NCI-H446 (cell line): ENCODE measurements around the gene OSBPL5.

Source experiments
- DNase-seq, 2 experiments: peaks; one replicate each; lab custom pipeline; 2025; lab: John Stamatoyannopoulos, UW

The OSBPL5 gene

GRCh38 chr11:3051196-3052108, 113.7 kb downstream of the OSBPL5 start:
- DNase-seq: no peak

GRCh38 chr11:3050386-3051195, 114.5 kb downstream of the OSBPL5 start:
- no peak for DNase-seq

GRCh38 chr11:3049430-3050243, 115.5 kb downstream of the OSBPL5 start:
- peak; percentile 18 to 79 for DNase-seq

- no peak for DNase-seq
Measured at GRCh38 chr11:3047637-3048036, 117.5 kb downstream of the OSBPL5 start.

- DNase-seq: no peak
Measured at GRCh38 chr11:3046641-3047040, 118.5 kb downstream of the OSBPL5 start.

- DNase-seq: no peak
Measured at GRCh38 chr11:3046190-3046589, 118.9 kb downstream of the OSBPL5 start.

GRCh38 chr11:3044915-3045314, 120.2 kb downstream of the OSBPL5 start:
- no peak for DNase-seq

GRCh38 chr11:3044004-3044403, 121.1 kb downstream of the OSBPL5 start:
- DNase-seq: no peak

GRCh38 chr11:3043315-3043871, 121.7 kb downstream of the OSBPL5 start:
- peak in 1 of 2 experiments; percentile 80 for DNase-seq

GRCh38 chr11:3042496-3043314, 122.4 kb downstream of the OSBPL5 start:
- peak in 1 of 2 experiments; percentile 61 for DNase-seq

GRCh38 chr11:3041699-3042441, 123.2 kb downstream of the OSBPL5 start:
- no peak for DNase-seq

GRCh38 chr11:3040881-3041280, 124.2 kb downstream of the OSBPL5 start:
- DNase-seq: no peak

GRCh38 chr11:3037945-3038271, 127.2 kb downstream of the OSBPL5 start:
- no peak for DNase-seq
